ENCODE measurements around the gene SLC22A23.

SLC22A23 gene

GRCh38 chr6:3444276-3445088 lies 12.4 kb downstream of the SLC22A23 start:
- DNase-seq, result no peak

- DNase-seq, result no peak
Measured at GRCh38 chr6:3443221-3443515, 13.7 kb downstream of the SLC22A23 start.

GRCh38 chr6:3442431-3443220 lies 14.2 kb downstream of the SLC22A23 start:
- no peak for DNase-seq

- DNase-seq, result no peak
Measured at GRCh38 chr6:3440911-3441310, 15.9 kb downstream of the SLC22A23 start.

- no peak for DNase-seq
Measured at GRCh38 chr6:3439961-3440360, 16.9 kb downstream of the SLC22A23 start.

- no peak for DNase-seq
Measured at GRCh38 chr6:3438190-3439167, 18.4 kb downstream of the SLC22A23 start.

- no peak for DNase-seq
Measured at GRCh38 chr6:3433005-3433404, 23.8 kb downstream of the SLC22A23 start.

- no peak for DNase-seq
Measured at GRCh38 chr6:3432416-3432815, 24.4 kb downstream of the SLC22A23 start.

- no peak for DNase-seq
Measured at GRCh38 chr6:3431994-3432393, 24.9 kb downstream of the SLC22A23 start.

- DNase-seq, result no peak
Measured at GRCh38 chr6:3429211-3429610, 27.6 kb downstream of the SLC22A23 start.

GRCh38 chr6:3428700-3429099 lies 28.1 kb downstream of the SLC22A23 start:
- no peak for DNase-seq

GRCh38 chr6:3428247-3428646 lies 28.6 kb downstream of the SLC22A23 start:
- no peak for DNase-seq

GRCh38 chr6:3427687-3428085 lies 29.2 kb downstream of the SLC22A23 start:
- DNase-seq, result no peak

- no peak for DNase-seq
Measured at GRCh38 chr6:3426927-3427686, 29.7 kb downstream of the SLC22A23 start.

GRCh38 chr6:3426091-3426926 lies 30.5 kb downstream of the SLC22A23 start:
- no peak for DNase-seq

GRCh38 chr6:3425574-3425973 lies 31.3 kb downstream of the SLC22A23 start:
- DNase-seq, result no peak

GRCh38 chr6:3424185-3424927 lies 32.5 kb downstream of the SLC22A23 start:
- no peak for DNase-seq

- DNase-seq, result no peak
Measured at GRCh38 chr6:3423439-3424184, 33.2 kb downstream of the SLC22A23 start.

GRCh38 chr6:3422435-3423070 lies 34.3 kb downstream of the SLC22A23 start:
- DNase-seq, result no peak

Data from activated CD4-positive, CD25-positive, alpha-beta regulatory T cell treated with anti-CD3 and anti-CD28 coated beads, Interleukin-2, amount 50 U/mL, for 72 hours (primary cell).